K562 (cell line): ENCODE results near the gene ANKDD1A. TPM values are rescaled to one million over a fixed set of nuclear protein-coding genes. Genes with fewer than 3 reads are reported as not detected.
A peak's percentile ranks its signal among the peaks of the same experiment; 100 is the strongest.

Experiments used
- CREB1 ChIP-seq, 2 experiments: sonication (generic) in 1 of 2; formaldehyde crosslinking in 1 of 2; IDR thresholded peaks; 2 replicates each; pipeline versions ENCODE4 v1.6.1 to v1.8.0; 2012 to 2022; ENCODE audit warnings: inconsistent platforms in 1 of 2, mild to moderate bottlenecking in 1 of 2, missing genetic modification reagents in 1 of 2, moderate library complexity in 1 of 2
- HDAC6 ChIP-seq: IDR thresholded peaks from 2 replicates; pipeline ENCODE4 v1.6.1; 2012; ENCODE audit warnings: low read depth, mild to moderate bottlenecking, control low read depth, inconsistent platforms, low read length, moderate library complexity
- MBD1 ChIP-seq: fragments of 250-450 bp; sonication (Bioruptor Pico); IDR thresholded peaks from 2 replicates; pipeline ENCODE4 v1.8.0; 2022; ENCODE audit warnings: inconsistent platforms
- NFATC3 ChIP-seq: fragments of 450-650 bp; IDR thresholded peaks from 2 replicates; pipeline ENCODE4 v1.6.1; 2017; ENCODE audit warnings: mild to moderate bottlenecking
- POLR2AphosphoS5 ChIP-seq: IDR thresholded peaks from 2 replicates; pipeline ENCODE4 v1.6.1; 2011; ENCODE audit warnings: mild to moderate bottlenecking, low read depth, low read length, moderate library complexity; ENCODE audit not compliant: control insufficient read depth, insufficient read depth
- SIN3B ChIP-seq: fragments of 450-650 bp; IDR thresholded peaks from 2 replicates; pipeline ENCODE4 v1.6.1; 2017; ENCODE audit warnings: low read depth, mild to moderate bottlenecking, moderate library complexity
- ZNF140 ChIP-seq: fragments of 250-450 bp; sonication (Bioruptor Pico); IDR thresholded peaks from 2 replicates; pipeline ENCODE4 v1.8.0; 2021; ENCODE audit warnings: moderate library complexity, mild to moderate bottlenecking, inconsistent platforms
- ZNF23 ChIP-seq: fragments of 250-450 bp; sonication (Bioruptor Pico); IDR thresholded peaks from 2 replicates; pipeline ENCODE4 v1.4.0; 2020; ENCODE audit warnings: mild to moderate bottlenecking
- ZNF347 ChIP-seq: fragments of 450-650 bp; formaldehyde crosslinking; IDR thresholded peaks from 2 replicates; pipeline ENCODE4 v1.4.0; 2020; ENCODE audit warnings: low read depth, mild to moderate bottlenecking, moderate library complexity
- ZNF639 ChIP-seq, 2 experiments: fragments of 200-800 bp in 1 of 2; sonication (Bioruptor generic) in 1 of 2; sonication (generic) in 1 of 2; formaldehyde crosslinking in 1 of 2; IDR thresholded peaks in 1 of 2; conservative IDR thresholded peaks in 1 of 2; 2 replicates each; pipeline versions ENCODE4 v1.5.0 to v1.6.1; 2016 to 2020; ENCODE audit warnings: missing compliant biosample characterization in 1 of 2, missing genetic modification characterization in 1 of 2, missing genetic modification reagents in 1 of 2
- polyA plus RNA-seq, 8 experiments: library from polyadenylated mRNA; depleted of rRNA in 4 of 8; stranded (reverse) in 5 of 8; unstranded in 3 of 8; fragments of >200 nt; fragmentation: Nextera tagmentation in 2 of 8; fragmentation: Illumina TruSeq in 1 of 8; extraction: Ambion mirVana in 2 of 8; extraction: Trizol in 1 of 8; gene quantifications; 2 replicates each; pipeline versions ENCODE4 v1.2.1 to v1.2.3, GENCODE V29; 2011 to 2014; ENCODE audit warnings: inconsistent platforms in 1 of 8, missing spikeins in 1 of 8
- total RNA-seq, 7 experiments: library from RNA; depleted of rRNA in 6 of 7; stranded (reverse); fragments of >200 nt in 6 of 7; fragmentation: Illumina TruSeq in 2 of 7; extraction: Trizol in 2 of 7; gene quantifications; 2 replicates each; pipeline versions ENCODE4 v1.2.1 to v1.2.3, GENCODE V29; 2011 to 2021; ENCODE audit warnings: low replicate concordance in 1 of 7
- TF ChIP-seq, protein P1 (sequence below): sonication (generic); formaldehyde crosslinking; IDR thresholded peaks from 2 replicates; pipeline ENCODE4 v1.8.1; 2023; ENCODE audit warnings: missing genetic modification reagents, mild to moderate bottlenecking, borderline replicate concordance
- TF ChIP-seq, protein P2 (sequence below): IDR thresholded peaks from 2 replicates; pipeline ENCODE4 v1.6.1; 2016; ENCODE audit warnings: missing genetic modification characterization, missing compliant biosample characterization
- TF ChIP-seq, protein P3 (sequence below): fragments of 250-450 bp; sonication (Bioruptor Pico); IDR thresholded peaks from 2 replicates; pipeline ENCODE4 v1.8.0; 2021; ENCODE audit warnings: mild to moderate bottlenecking, moderate library complexity

The ANKDD1A gene
- total and polyA plus RNA-seq, 9 of the 15 experiments (the other 6 are each of a cell fraction or from before 2014, with no cell fraction given), result 0.08 to 0.80 (median 0.43) TPM

DNA sequence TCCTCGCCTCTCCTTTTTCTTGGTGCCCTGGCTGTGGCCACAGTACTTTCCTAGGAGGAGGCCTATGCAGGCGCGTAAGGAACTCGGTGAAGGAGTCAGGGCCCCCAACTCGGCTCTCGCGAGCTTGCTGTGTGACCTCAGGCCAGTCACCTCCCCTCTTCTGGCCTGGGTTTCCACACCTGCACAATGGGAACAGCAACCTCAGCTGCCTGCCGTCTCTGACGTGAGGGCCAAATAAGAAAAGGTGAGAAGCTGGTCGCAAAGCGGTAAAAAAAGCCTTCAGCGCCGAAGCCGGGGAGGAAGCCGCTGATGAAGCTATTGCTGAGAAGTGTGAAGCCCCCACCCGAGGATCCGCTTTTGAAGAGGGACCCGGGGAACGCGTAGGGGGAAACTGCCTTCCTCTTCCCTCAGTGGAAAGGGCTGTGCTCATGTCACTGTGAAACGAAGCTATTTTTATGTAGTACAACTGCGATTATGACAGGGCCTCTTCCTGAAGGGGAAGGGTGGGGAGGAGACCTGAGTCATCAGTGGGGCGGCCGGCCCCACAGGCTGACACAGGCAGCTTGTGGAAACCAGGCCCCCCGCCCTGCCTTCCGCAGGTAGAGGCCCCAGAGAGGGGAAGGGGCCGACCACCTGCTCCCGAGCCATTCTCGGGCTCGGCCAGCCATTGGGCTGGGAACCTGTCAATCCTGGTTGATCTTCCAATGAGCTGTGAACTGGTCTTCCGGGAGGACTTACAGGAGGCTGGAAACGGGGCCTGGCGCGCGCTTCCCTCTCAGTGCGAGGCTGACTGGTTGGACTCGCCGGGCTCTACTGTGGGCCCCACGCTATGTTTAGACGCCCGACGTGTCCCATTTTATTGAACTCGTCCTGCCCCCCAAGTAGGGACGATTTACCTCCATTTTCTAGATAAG is 18.0 kb upstream of the ANKDD1A start (continued):
- TF ChIP-seq POLR2AphosphoS5 (no peak), SIN3B (no peak), HDAC6 (no peak), MBD1 (peak; percentile 40; the same call in 1 of the 2 replicates), ZNF140 (CRISPR knock-in tag) (no peak), ZNF23 (no peak), CREB1 (IDR thresholded peaks at IDR 0.05) (no peak), CREB1 (CRISPR knock-in tag; IDR thresholded peaks at IDR 0.05) (peak; percentile 74), ZNF639 (CRISPR knock-in tag; conservative IDR thresholded peaks at IDR 0.05 in 1 of 2, IDR thresholded peaks at IDR 0.05 in 1 of 2) (no peak), NFATC3 (no peak), ZNF347 (CRISPR knock-in tag) (no peak)
- TF ChIP-seq, protein P1, sequence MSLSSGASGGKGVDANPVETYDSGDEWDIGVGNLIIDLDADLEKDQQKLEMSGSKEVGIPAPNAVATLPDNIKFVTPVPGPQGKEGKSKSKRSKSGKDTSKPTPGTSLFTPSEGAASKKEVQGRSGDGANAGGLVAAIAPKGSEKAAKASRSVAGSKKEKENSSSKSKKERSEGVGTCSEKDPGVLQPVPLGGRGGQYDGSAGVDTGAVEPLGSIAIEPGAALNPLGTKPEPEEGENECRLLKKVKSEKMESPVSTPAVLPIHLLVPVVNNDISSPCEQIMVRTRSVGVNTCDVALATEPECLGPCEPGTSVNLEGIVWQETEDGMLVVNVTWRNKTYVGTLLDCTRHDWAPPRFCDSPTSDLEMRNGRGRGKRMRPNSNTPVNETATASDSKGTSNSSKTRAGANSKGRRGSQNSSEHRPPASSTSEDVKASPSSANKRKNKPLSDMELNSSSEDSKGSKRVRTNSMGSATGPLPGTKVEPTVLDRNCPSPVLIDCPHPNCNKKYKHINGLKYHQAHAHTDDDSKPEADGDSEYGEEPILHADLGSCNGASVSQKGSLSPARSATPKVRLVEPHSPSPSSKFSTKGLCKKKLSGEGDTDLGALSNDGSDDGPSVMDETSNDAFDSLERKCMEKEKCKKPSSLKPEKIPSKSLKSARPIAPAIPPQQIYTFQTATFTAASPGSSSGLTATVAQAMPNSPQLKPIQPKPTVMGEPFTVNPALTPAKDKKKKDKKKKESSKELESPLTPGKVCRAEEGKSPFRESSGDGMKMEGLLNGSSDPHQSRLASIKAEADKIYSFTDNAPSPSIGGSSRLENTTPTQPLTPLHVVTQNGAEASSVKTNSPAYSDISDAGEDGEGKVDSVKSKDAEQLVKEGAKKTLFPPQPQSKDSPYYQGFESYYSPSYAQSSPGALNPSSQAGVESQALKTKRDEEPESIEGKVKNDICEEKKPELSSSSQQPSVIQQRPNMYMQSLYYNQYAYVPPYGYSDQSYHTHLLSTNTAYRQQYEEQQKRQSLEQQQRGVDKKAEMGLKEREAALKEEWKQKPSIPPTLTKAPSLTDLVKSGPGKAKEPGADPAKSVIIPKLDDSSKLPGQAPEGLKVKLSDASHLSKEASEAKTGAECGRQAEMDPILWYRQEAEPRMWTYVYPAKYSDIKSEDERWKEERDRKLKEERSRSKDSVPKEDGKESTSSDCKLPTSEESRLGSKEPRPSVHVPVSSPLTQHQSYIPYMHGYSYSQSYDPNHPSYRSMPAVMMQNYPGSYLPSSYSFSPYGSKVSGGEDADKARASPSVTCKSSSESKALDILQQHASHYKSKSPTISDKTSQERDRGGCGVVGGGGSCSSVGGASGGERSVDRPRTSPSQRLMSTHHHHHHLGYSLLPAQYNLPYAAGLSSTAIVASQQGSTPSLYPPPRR (CRISPR knock-in tag), result 0 out of 2 replicates have a peak, but pooled peaks have one; percentile 17
- TF ChIP-seq, protein P2, sequence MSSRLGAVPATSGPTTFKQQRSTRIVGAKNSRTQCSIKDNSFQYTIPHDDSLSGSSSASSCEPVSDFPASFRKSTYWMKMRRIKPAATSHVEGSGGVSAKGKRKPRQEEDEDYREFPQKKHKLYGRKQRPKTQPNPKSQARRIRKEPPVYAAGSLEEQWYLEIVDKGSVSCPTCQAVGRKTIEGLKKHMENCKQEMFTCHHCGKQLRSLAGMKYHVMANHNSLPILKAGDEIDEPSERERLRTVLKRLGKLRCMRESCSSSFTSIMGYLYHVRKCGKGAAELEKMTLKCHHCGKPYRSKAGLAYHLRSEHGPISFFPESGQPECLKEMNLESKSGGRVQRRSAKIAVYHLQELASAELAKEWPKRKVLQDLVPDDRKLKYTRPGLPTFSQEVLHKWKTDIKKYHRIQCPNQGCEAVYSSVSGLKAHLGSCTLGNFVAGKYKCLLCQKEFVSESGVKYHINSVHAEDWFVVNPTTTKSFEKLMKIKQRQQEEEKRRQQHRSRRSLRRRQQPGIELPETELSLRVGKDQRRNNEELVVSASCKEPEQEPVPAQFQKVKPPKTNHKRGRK (tag), result no peak
- TF ChIP-seq, protein P3, sequence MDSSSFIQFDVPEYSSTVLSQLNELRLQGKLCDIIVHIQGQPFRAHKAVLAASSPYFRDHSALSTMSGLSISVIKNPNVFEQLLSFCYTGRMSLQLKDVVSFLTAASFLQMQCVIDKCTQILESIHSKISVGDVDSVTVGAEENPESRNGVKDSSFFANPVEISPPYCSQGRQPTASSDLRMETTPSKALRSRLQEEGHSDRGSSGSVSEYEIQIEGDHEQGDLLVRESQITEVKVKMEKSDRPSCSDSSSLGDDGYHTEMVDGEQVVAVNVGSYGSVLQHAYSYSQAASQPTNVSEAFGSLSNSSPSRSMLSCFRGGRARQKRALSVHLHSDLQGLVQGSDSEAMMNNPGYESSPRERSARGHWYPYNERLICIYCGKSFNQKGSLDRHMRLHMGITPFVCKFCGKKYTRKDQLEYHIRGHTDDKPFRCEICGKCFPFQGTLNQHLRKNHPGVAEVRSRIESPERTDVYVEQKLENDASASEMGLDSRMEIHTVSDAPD (CRISPR knock-in tag), result no peak
